SK-N-SH (cell line): Measurements from ENCODE around the gene PPP1R10.

Source experiments
- EP300 ChIP-seq, 2 experiments: IDR thresholded peaks; 2 replicates each; pipeline versions ENCODE4 v1.4.0 to v1.6.1; 2012; ENCODE audit warnings: borderline replicate concordance in 1 of 2, low read depth in 1 of 2, low read length in 1 of 2
- EZH2phosphoT487 ChIP-seq: fragments of 200-600 bp; sonication (generic); IDR thresholded peaks from 2 replicates; pipeline ENCODE4 v1.6.1; 2017; ENCODE audit warnings: low read depth, mixed run types, mild to moderate bottlenecking, antibody characterized with exemption, moderate library complexity, borderline replicate concordance
- FOXJ3 ChIP-seq: sonication (generic); formaldehyde crosslinking; IDR thresholded peaks from 2 replicates; pipeline ENCODE4 v1.5.1; 2020; ENCODE audit warnings: mild to moderate bottlenecking, missing genetic modification reagents
- GABPA ChIP-seq: IDR thresholded peaks from 2 replicates; pipeline ENCODE4 v1.4.0; 2012; ENCODE audit warnings: low read depth, mild to moderate bottlenecking
- JUND ChIP-seq: IDR thresholded peaks from 2 replicates; pipeline ENCODE4 v1.4.0; 2012
- MAX ChIP-seq: IDR thresholded peaks from 2 replicates; pipeline ENCODE4 v1.4.0; 2012; ENCODE audit warnings: low read depth
- NRF1 ChIP-seq: IDR thresholded peaks from 2 replicates; pipeline ENCODE4 v1.6.1; 2012; ENCODE audit warnings: low read depth, mild to moderate bottlenecking, low read length
- POLR2AphosphoS5 ChIP-seq: IDR thresholded peaks from 2 replicates; pipeline ENCODE4 v1.6.1; 2012; ENCODE audit warnings: low read depth, low read length
- RCOR1 ChIP-seq: fragments of 150-350 bp; IDR thresholded peaks from 2 replicates; pipeline ENCODE4 v1.6.1; 2017; ENCODE audit warnings: antibody characterized with exemption, low read length
- REST ChIP-seq: IDR thresholded peaks from 2 replicates; pipeline ENCODE4 v1.6.1; 2012; ENCODE audit warnings: mild to moderate bottlenecking, low read depth, low read length, moderate library complexity
- TAF1 ChIP-seq: IDR thresholded peaks from 2 replicates; pipeline ENCODE4 v1.6.1; 2012; ENCODE audit warnings: low read depth, mild to moderate bottlenecking, low read length, moderate library complexity, borderline replicate concordance
- YY1 ChIP-seq: IDR thresholded peaks from 2 replicates; pipeline ENCODE4 v1.4.0; 2012; ENCODE audit warnings: low read depth, mild to moderate bottlenecking
- TF ChIP-seq, protein P1 (sequence below): fragments of 200-600 bp; sonication (generic); IDR thresholded peaks from 2 replicates; pipeline ENCODE4 v1.6.1; 2017; ENCODE audit warnings: antibody characterized with exemption, mild to moderate bottlenecking, moderate library complexity

- TF ChIP-seq GABPA (no peak), RCOR1 (no peak), TAF1 (no peak), EP300 (IDR thresholded peaks at IDR 0.05; ENCODE audit: borderline replicate concordance in 1 of 2, low read depth in 1 of 2, low read length in 1 of 2) (no peak), JUND (no peak), YY1 (no peak), MAX (no peak), POLR2AphosphoS5 (no peak), EZH2phosphoT487 (no peak), REST (no peak), NRF1 (no peak), FOXJ3 (CRISPR knock-in tag) (no peak)
- TF ChIP-seq, protein P1, sequence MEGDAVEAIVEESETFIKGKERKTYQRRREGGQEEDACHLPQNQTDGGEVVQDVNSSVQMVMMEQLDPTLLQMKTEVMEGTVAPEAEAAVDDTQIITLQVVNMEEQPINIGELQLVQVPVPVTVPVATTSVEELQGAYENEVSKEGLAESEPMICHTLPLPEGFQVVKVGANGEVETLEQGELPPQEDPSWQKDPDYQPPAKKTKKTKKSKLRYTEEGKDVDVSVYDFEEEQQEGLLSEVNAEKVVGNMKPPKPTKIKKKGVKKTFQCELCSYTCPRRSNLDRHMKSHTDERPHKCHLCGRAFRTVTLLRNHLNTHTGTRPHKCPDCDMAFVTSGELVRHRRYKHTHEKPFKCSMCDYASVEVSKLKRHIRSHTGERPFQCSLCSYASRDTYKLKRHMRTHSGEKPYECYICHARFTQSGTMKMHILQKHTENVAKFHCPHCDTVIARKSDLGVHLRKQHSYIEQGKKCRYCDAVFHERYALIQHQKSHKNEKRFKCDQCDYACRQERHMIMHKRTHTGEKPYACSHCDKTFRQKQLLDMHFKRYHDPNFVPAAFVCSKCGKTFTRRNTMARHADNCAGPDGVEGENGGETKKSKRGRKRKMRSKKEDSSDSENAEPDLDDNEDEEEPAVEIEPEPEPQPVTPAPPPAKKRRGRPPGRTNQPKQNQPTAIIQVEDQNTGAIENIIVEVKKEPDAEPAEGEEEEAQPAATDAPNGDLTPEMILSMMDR, result no peak
Measured at GRCh38 chr6:30555816-30556065, 61.3 kb downstream of the PPP1R10 start.
